Prostate gland (tissue), 2 donors: ENCODE measurements around the gene CLRN1.

ENCODE experiments used
- POLR2A ChIP-seq: fragments of 450-650 bp; IDR thresholded peaks from one replicate; pipeline ENCODE4 v1.6.1; 2016; ENCODE audit warnings: antibody characterized with exemption, mild to moderate bottlenecking
- POLR2AphosphoS5 ChIP-seq: sonication (generic); formaldehyde crosslinking; IDR thresholded peaks from one replicate; pipeline ENCODE4 v1.6.1; 2017; ENCODE audit warnings: antibody characterized with exemption
- TF ChIP-seq, protein P1 (sequence below), 4 experiments: fragments of 200-600 bp in 2 of 4; fragments of 450-650 bp in 2 of 4; sonication (generic) in 2 of 4; IDR thresholded peaks; 1 replicate in 3 of 4; 2 replicates in 1 of 4; pipeline ENCODE4 v1.5.1; 2016 to 2019; ENCODE audit warnings: antibody characterized with exemption in 4 of 4, mild to moderate bottlenecking in 2 of 4, moderate library complexity in 2 of 4

DNA sequence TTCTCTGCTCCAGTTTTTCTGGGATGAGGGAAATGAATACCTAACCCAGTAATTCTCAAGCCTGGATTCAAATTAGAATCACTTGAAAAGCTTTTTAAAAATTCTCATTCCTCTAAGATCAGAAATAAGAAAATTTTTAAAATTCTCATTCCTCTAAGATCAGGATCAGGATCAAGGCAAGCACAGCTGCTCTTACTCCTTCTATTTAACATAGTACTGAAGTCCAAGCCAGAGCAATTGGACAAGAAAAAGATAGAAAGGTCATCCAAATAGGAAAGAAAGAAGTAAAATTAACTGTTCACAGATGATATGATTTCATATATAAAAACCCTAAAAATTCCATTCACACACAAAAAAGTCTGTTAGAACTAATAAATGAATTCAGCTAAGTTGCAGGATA is 24.2 kb upstream of the CLRN1 start:
- TF ChIP-seq, protein P1, sequence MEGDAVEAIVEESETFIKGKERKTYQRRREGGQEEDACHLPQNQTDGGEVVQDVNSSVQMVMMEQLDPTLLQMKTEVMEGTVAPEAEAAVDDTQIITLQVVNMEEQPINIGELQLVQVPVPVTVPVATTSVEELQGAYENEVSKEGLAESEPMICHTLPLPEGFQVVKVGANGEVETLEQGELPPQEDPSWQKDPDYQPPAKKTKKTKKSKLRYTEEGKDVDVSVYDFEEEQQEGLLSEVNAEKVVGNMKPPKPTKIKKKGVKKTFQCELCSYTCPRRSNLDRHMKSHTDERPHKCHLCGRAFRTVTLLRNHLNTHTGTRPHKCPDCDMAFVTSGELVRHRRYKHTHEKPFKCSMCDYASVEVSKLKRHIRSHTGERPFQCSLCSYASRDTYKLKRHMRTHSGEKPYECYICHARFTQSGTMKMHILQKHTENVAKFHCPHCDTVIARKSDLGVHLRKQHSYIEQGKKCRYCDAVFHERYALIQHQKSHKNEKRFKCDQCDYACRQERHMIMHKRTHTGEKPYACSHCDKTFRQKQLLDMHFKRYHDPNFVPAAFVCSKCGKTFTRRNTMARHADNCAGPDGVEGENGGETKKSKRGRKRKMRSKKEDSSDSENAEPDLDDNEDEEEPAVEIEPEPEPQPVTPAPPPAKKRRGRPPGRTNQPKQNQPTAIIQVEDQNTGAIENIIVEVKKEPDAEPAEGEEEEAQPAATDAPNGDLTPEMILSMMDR (IDR thresholded peaks at IDR 0.05) = no peak
- TF ChIP-seq POLR2A (no peak), POLR2AphosphoS5 (no peak)
